ENCODE measurements around the gene C2CD2. TPM values are rescaled to one million over a fixed set of nuclear protein-coding genes. Genes with fewer than 3 reads are reported as not detected.
A peak's percentile ranks its signal among the peaks of the same experiment; 100 is the strongest.

C2CD2 gene
- total RNA-seq, 1 experiment from 2014 or later, result 21.7 TPM

- DNase-seq (ENCODE audit: low read depth), result no peak
Measured at GRCh38 chr21:41914965-41915364, 38.9 kb downstream of the C2CD2 start.

- DNase-seq (ENCODE audit: low read depth), result no peak
Measured at GRCh38 chr21:41914358-41914757, 39.5 kb downstream of the C2CD2 start.

- DNase-seq (ENCODE audit: low read depth), result no peak
Measured at GRCh38 chr21:41913230-41913629, 40.6 kb downstream of the C2CD2 start.

- no peak for DNase-seq (ENCODE audit: low read depth)
Measured at GRCh38 chr21:41908829-41909228, 45.0 kb downstream of the C2CD2 start.

- DNase-seq (ENCODE audit: low read depth), result no peak
Measured at GRCh38 chr21:41907496-41908258, 46.1 kb downstream of the C2CD2 start.

- no peak for DNase-seq (ENCODE audit: low read depth)
Measured at GRCh38 chr21:41906770-41907169, 47.0 kb downstream of the C2CD2 start.

GRCh38 chr21:41903559-41904351 lies 50.1 kb downstream of the C2CD2 start:
- DNase-seq (ENCODE audit: low read depth), result no peak

- no peak for DNase-seq (ENCODE audit: low read depth)
Measured at GRCh38 chr21:41902946-41903345, 50.9 kb downstream of the C2CD2 start.

- DNase-seq (ENCODE audit: low read depth), result no peak
Measured at GRCh38 chr21:41901782-41902181, 52.0 kb downstream of the C2CD2 start.

GRCh38 chr21:41901099-41901498 lies 52.7 kb downstream of the C2CD2 start:
- DNase-seq (ENCODE audit: low read depth), result no peak

- DNase-seq (ENCODE audit: low read depth), result no peak
Measured at GRCh38 chr21:41900401-41900800, 53.4 kb downstream of the C2CD2 start.

GRCh38 chr21:41899426-41900202 lies 54.2 kb downstream of the C2CD2 start:
- no peak for DNase-seq (ENCODE audit: low read depth)

GRCh38 chr21:41898998-41899397 lies 54.8 kb downstream of the C2CD2 start:
- no peak for DNase-seq (ENCODE audit: low read depth)

GRCh38 chr21:41897700-41898099 lies 56.1 kb downstream of the C2CD2 start:
- no peak for DNase-seq (ENCODE audit: low read depth)

GRCh38 chr21:41897047-41897669 lies 56.7 kb downstream of the C2CD2 start:
- no peak for DNase-seq (ENCODE audit: low read depth)

- DNase-seq (ENCODE audit: low read depth), result no peak
Measured at GRCh38 chr21:41895643-41896493, 58.0 kb downstream of the C2CD2 start.

- peak; percentile 84 for DNase-seq (ENCODE audit: low read depth)
Measured at GRCh38 chr21:41894922-41895557, 58.8 kb downstream of the C2CD2 start.

GRCh38 chr21:41894511-41894910 lies 59.3 kb downstream of the C2CD2 start:
- no peak for DNase-seq (ENCODE audit: low read depth)

- DNase-seq (ENCODE audit: low read depth), result no peak
Measured at GRCh38 chr21:41892726-41893125, 61.1 kb downstream of the C2CD2 start.

GRCh38 chr21:41891132-41891531 lies 62.7 kb downstream of the C2CD2 start:
- DNase-seq (ENCODE audit: low read depth), result no peak

Data from HT1080 (cell line).